Liver (tissue), 9 donors: ENCODE results near the gene AXIN2. TPM values are rescaled to one million over a fixed set of nuclear protein-coding genes. Genes with fewer than 3 reads are reported as not detected.

Experiments used
- DNase-seq: peaks from one replicate; pipeline ENCODE4 v3.0.0-alpha.2; 2017; ENCODE audit warnings: low spot score
- H3K27ac ChIP-seq, 2 donors: one replicate each; pipeline ENCODE4 v1.7.0; 2013; ENCODE audit warnings: inconsistent platforms in 2 of 2, low read length in 2 of 2, control low read depth in 1 of 2, low read depth in 1 of 2, mild to moderate bottlenecking in 1 of 2
- H3K27me3 ChIP-seq, 4 donors: one replicate each; pipeline versions ENCODE4 v1.6.1 to v1.7.0; 2013; ENCODE audit warnings: low read length in 3 of 4, inconsistent platforms in 1 of 4, mild to moderate bottlenecking in 1 of 4, moderate library complexity in 1 of 4; ENCODE audit not compliant: control insufficient read depth in 4 of 4, insufficient read depth in 4 of 4
- H3K36me3 ChIP-seq, 4 donors: one replicate each; pipeline versions ENCODE4 v1.6.1 to v1.7.0; 2013; ENCODE audit warnings: low read length in 3 of 4, mild to moderate bottlenecking in 3 of 4, low read depth in 1 of 4, moderate library complexity in 1 of 4; ENCODE audit not compliant: control insufficient read depth in 4 of 4, insufficient read depth in 3 of 4
- H3K4me1 ChIP-seq, 4 donors: one replicate each; pipeline versions ENCODE4 v1.6.1 to v1.7.0; 2013; ENCODE audit warnings: low read length in 3 of 4, mild to moderate bottlenecking in 3 of 4, moderate library complexity in 1 of 4; ENCODE audit not compliant: control insufficient read depth in 4 of 4, insufficient read depth in 4 of 4
- H3K4me3 ChIP-seq, 3 donors: one replicate each; pipeline versions ENCODE4 v1.6.1 to v1.7.0; 2013; ENCODE audit warnings: low read length in 3 of 3, control low read depth in 1 of 3, low read depth in 1 of 3, mild to moderate bottlenecking in 1 of 3
- H3K9ac ChIP-seq, 2 donors: one replicate each; pipeline ENCODE4 v1.7.0; 2013; ENCODE audit warnings: low read length in 2 of 2, mild to moderate bottlenecking in 2 of 2, moderate library complexity in 2 of 2, control low read depth in 1 of 2, low read depth in 1 of 2
- H3K9me3 ChIP-seq, 4 donors: one replicate each; pipeline versions ENCODE4 v1.6.1 to v1.7.0; 2013; ENCODE audit warnings: low read length in 3 of 4; ENCODE audit not compliant: control insufficient read depth in 4 of 4
- EGR1 ChIP-seq, 2 donors: IDR thresholded peaks; 2 replicates each; pipeline ENCODE4 v1.6.1; 2016 to 2018; ENCODE audit warnings: antibody characterized with exemption in 2 of 2, low read depth in 2 of 2
- FOXA1 ChIP-seq: IDR thresholded peaks from 2 replicates; pipeline ENCODE4 v1.6.1; 2016; ENCODE audit warnings: antibody characterized with exemption
- FOXA2 ChIP-seq: IDR thresholded peaks from 2 replicates; pipeline ENCODE4 v1.6.1; 2016; ENCODE audit warnings: antibody characterized with exemption
- GABPA ChIP-seq, 2 donors: IDR thresholded peaks in 1 of 2; conservative IDR thresholded peaks in 1 of 2; 2 replicates each; pipeline ENCODE4 v1.6.1; 2016; ENCODE audit warnings: antibody characterized with exemption in 2 of 2, mild to moderate bottlenecking in 1 of 2, moderate library complexity in 1 of 2
- HNF4A ChIP-seq, 2 donors: conservative IDR thresholded peaks; 2 replicates each; pipeline ENCODE4 v1.6.1; 2016; ENCODE audit warnings: antibody characterized with exemption in 2 of 2, mild to moderate bottlenecking in 2 of 2
- HNF4G ChIP-seq: IDR thresholded peaks from 2 replicates; pipeline ENCODE4 v1.6.1; 2016; ENCODE audit warnings: antibody characterized with exemption
- JUND ChIP-seq, 2 donors: IDR thresholded peaks; 2 replicates each; pipeline ENCODE4 v1.6.1; 2016; ENCODE audit warnings: antibody characterized with exemption in 2 of 2
- NR2F2 ChIP-seq: IDR thresholded peaks from 2 replicates; pipeline ENCODE4 v1.6.1; 2016; ENCODE audit warnings: antibody characterized with exemption
- RAD21 ChIP-seq, 2 donors: IDR thresholded peaks; 2 replicates each; pipeline ENCODE4 v1.6.1; 2016; ENCODE audit warnings: antibody characterized with exemption in 2 of 2, mild to moderate bottlenecking in 2 of 2
- RXRA ChIP-seq, 2 donors: IDR thresholded peaks; 2 replicates each; pipeline ENCODE4 v1.6.1; 2017 to 2018; ENCODE audit warnings: antibody characterized with exemption in 2 of 2, mild to moderate bottlenecking in 1 of 2
- SP1 ChIP-seq: IDR thresholded peaks from 2 replicates; pipeline ENCODE4 v1.6.1; 2018; ENCODE audit warnings: antibody characterized with exemption, mild to moderate bottlenecking
- TAF1 ChIP-seq: conservative IDR thresholded peaks from 2 replicates; pipeline ENCODE4 v1.6.1; 2016; ENCODE audit warnings: antibody characterized with exemption, mild to moderate bottlenecking
- YY1 ChIP-seq: IDR thresholded peaks from 2 replicates; pipeline ENCODE4 v1.6.1; 2016; ENCODE audit warnings: antibody characterized with exemption, mild to moderate bottlenecking
- WGBS: extraction: QIAGEN DNeasy Blood & Tissue Kit; methylation state at CpG from one replicate; pipeline ENCODE4 v1.1.7; 2013; 5-methylcytosine and 5-hydroxymethylcytosine counted together
- polyA plus RNA-seq, 2 donors: library from polyadenylated mRNA; stranded (reverse) in 1 of 2; unstranded in 1 of 2; fragments of 200-250 nt in 1 of 2; fragments of >200 nt in 1 of 2; fragmentation: Nextera tagmentation in 1 of 2; extraction: Ambion mirVana in 1 of 2; gene quantifications; one replicate each; pipeline versions ENCODE4 v1.2.1 to v1.2.3, GENCODE V29; 2013 to 2015
- total RNA-seq, 2 donors: library from RNA; depleted of rRNA; stranded (reverse); fragments of >200 nt; gene quantifications; one replicate each; pipeline ENCODE4 v1.2.3, GENCODE V29; 2014
- TF ChIP-seq, protein P1 (sequence below): IDR thresholded peaks from 2 replicates; pipeline ENCODE4 v1.6.1; 2016; ENCODE audit warnings: antibody characterized with exemption, mild to moderate bottlenecking
- TF ChIP-seq, protein P2 (sequence below): IDR thresholded peaks from 2 replicates; pipeline ENCODE4 v1.6.1; 2016; ENCODE audit warnings: antibody characterized with exemption
- TF ChIP-seq, protein P3 (sequence below): fragments of 150-350 bp; IDR thresholded peaks from 2 replicates; pipeline ENCODE4 v1.5.1; 2017; ENCODE audit warnings: improper control_type of control experiment, low read depth, low read length; ENCODE audit not compliant: missing input control
- TF ChIP-seq, protein P4 (sequence below): IDR thresholded peaks from 2 replicates; pipeline ENCODE4 v1.6.1; 2016; ENCODE audit warnings: antibody characterized with exemption
- TF ChIP-seq, protein P5 (sequence below): IDR thresholded peaks from 2 replicates; pipeline ENCODE4 v1.6.1; 2016; ENCODE audit warnings: antibody characterized with exemption
- donor health status: healthy.
- donor health status: healthy.
- donor health status: healthy.
- donor health status: healthy.
- donor health status: healthy.

Gene AXIN2
- total and polyA plus RNA-seq, 4 donors: 0.33 to 3.5 (median 1.5) TPM

DNA sequence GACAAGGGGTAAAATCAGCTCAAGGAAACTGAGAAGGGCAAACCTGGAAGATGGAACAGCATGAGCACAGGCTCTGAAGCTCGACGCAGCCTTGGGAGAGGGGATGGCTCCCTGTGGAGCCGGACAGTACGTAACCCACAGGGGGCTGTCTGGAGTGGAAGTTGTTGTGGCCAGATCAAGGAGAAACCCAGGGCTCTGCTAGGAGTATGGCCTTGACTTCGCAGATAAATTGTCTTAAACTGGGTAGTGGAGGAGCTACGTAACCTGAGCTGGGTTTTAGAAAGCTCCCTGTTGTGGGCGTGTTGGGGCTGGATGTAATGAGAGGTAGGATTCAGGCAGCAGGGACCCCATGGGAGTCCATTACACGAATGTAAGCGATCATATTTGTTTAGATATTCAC lies 25.5 kb upstream of the AXIN2 start (continued):
- TF ChIP-seq GABPA (IDR thresholded peaks at IDR 0.05 in 1 of 2, conservative IDR thresholded peaks at IDR 0.05 in 1 of 2) (no peak), SP1 (no peak), RAD21 (IDR thresholded peaks at IDR 0.05) (no peak), JUND (IDR thresholded peaks at IDR 0.05) (no peak)
- TF ChIP-seq, protein P1, sequence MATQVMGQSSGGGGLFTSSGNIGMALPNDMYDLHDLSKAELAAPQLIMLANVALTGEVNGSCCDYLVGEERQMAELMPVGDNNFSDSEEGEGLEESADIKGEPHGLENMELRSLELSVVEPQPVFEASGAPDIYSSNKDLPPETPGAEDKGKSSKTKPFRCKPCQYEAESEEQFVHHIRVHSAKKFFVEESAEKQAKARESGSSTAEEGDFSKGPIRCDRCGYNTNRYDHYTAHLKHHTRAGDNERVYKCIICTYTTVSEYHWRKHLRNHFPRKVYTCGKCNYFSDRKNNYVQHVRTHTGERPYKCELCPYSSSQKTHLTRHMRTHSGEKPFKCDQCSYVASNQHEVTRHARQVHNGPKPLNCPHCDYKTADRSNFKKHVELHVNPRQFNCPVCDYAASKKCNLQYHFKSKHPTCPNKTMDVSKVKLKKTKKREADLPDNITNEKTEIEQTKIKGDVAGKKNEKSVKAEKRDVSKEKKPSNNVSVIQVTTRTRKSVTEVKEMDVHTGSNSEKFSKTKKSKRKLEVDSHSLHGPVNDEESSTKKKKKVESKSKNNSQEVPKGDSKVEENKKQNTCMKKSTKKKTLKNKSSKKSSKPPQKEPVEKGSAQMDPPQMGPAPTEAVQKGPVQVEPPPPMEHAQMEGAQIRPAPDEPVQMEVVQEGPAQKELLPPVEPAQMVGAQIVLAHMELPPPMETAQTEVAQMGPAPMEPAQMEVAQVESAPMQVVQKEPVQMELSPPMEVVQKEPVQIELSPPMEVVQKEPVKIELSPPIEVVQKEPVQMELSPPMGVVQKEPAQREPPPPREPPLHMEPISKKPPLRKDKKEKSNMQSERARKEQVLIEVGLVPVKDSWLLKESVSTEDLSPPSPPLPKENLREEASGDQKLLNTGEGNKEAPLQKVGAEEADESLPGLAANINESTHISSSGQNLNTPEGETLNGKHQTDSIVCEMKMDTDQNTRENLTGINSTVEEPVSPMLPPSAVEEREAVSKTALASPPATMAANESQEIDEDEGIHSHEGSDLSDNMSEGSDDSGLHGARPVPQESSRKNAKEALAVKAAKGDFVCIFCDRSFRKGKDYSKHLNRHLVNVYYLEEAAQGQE: no peak

DNA sequence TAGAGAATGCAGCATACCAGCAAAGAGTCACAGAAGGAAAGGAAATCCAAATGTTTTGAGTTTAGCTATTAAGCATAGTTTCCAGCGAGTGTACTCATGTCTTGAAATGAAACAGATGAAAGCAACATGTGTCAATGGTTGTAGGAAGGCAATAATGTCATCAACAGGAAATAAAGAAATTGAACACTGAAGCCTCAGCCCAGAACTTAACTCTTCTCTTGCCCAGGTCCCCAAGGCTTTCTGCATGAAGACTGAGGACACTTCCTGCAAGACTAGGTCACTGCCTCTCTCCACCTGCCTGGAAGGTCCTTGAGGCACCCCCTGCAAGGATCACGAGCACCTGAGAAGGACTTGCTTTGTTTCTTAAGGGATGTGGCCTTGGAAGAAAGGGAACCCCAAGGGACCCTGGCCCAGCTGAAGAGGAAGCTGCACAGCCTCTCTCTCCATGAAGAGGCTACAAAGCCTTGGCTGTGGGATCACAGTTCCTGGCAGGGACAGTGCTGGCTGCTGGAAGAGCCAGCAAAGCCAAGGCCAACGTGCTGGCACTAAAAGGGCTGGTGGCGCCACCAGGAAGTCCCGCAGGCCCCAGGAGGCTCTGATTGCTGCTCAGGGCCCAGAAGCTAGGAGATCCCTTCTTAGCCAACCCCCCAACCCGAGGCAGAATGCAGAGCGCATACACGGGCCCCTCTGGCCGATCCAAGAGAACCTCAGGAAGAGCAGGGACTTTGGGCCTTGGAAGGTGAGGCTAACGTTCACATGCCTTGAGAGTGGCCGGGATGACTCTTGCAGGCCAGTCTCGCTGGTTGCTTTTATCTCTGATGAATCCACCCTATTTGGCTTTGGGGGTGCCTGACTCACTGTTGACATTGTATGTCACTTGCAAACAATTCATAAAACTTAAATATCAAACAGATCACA lies 23.4 kb upstream of the AXIN2 start:
- no peaks in the 10 kb centered on the region for H3K27me3 ChIP-seq
- no peak overlapping the region for H3K9ac ChIP-seq
- no peaks in the 10 kb centered on the region for H3K9me3 ChIP-seq
- no peak overlapping the region for H3K4me3 ChIP-seq
- WGBS: 82% methylated on average over 12 of the region's 12 CpGs
- TF ChIP-seq NR2F2: no peak
- no peak for TF ChIP-seq FOXA1
- TF ChIP-seq, protein P2, sequence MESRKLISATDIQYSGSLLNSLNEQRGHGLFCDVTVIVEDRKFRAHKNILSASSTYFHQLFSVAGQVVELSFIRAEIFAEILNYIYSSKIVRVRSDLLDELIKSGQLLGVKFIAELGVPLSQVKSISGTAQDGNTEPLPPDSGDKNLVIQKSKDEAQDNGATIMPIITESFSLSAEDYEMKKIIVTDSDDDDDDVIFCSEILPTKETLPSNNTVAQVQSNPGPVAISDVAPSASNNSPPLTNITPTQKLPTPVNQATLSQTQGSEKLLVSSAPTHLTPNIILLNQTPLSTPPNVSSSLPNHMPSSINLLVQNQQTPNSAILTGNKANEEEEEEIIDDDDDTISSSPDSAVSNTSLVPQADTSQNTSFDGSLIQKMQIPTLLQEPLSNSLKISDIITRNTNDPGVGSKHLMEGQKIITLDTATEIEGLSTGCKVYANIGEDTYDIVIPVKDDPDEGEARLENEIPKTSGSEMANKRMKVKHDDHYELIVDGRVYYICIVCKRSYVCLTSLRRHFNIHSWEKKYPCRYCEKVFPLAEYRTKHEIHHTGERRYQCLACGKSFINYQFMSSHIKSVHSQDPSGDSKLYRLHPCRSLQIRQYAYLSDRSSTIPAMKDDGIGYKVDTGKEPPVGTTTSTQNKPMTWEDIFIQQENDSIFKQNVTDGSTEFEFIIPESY: no peak
- TF ChIP-seq, protein P3, sequence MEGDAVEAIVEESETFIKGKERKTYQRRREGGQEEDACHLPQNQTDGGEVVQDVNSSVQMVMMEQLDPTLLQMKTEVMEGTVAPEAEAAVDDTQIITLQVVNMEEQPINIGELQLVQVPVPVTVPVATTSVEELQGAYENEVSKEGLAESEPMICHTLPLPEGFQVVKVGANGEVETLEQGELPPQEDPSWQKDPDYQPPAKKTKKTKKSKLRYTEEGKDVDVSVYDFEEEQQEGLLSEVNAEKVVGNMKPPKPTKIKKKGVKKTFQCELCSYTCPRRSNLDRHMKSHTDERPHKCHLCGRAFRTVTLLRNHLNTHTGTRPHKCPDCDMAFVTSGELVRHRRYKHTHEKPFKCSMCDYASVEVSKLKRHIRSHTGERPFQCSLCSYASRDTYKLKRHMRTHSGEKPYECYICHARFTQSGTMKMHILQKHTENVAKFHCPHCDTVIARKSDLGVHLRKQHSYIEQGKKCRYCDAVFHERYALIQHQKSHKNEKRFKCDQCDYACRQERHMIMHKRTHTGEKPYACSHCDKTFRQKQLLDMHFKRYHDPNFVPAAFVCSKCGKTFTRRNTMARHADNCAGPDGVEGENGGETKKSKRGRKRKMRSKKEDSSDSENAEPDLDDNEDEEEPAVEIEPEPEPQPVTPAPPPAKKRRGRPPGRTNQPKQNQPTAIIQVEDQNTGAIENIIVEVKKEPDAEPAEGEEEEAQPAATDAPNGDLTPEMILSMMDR: no peak
- TF ChIP-seq JUND (IDR thresholded peaks at IDR 0.05): no peak
- no peak for TF ChIP-seq TAF1
- TF ChIP-seq GABPA (IDR thresholded peaks at IDR 0.05 in 1 of 2, conservative IDR thresholded peaks at IDR 0.05 in 1 of 2): no peak
- no peak for TF ChIP-seq RXRA (IDR thresholded peaks at IDR 0.05)
- no peak for TF ChIP-seq YY1
- TF ChIP-seq, protein P4, sequence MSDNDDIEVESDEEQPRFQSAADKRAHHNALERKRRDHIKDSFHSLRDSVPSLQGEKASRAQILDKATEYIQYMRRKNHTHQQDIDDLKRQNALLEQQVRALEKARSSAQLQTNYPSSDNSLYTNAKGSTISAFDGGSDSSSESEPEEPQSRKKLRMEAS: no peak
- TF ChIP-seq, protein P1: no peak
- TF ChIP-seq HNF4A (conservative IDR thresholded peaks at IDR 0.05): no peak
- TF ChIP-seq SP1: no peak
- no peak for TF ChIP-seq RAD21 (IDR thresholded peaks at IDR 0.05)
- TF ChIP-seq EGR1 (IDR thresholded peaks at IDR 0.05; ENCODE audit: low read depth in 2 of 2): no peak
- no peak for TF ChIP-seq FOXA2
- TF ChIP-seq, protein P5, sequence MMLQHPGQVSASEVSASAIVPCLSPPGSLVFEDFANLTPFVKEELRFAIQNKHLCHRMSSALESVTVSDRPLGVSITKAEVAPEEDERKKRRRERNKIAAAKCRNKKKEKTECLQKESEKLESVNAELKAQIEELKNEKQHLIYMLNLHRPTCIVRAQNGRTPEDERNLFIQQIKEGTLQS: no peak
- TF ChIP-seq HNF4G: no peak
- no peaks in the 10 kb centered on the region for H3K36me3 ChIP-seq
- no peak for DNase-seq
- no peaks in the 10 kb centered on the region for H3K4me1 ChIP-seq
- H3K27ac ChIP-seq: no peak overlapping the region
